Activated CD8-positive, alpha-beta T cell treated with anti-CD3 and anti-CD28 coated beads for 36 hours (primary cell): Measurements from ENCODE around the gene PLCXD1. TPM values are rescaled to one million over a fixed set of nuclear protein-coding genes. Genes with fewer than 3 reads are reported as not detected.

Source experiments
- ATAC-seq: fragments of 200-7000 bp; cut with Tn5 transposase; one replicate; pipeline ENCODE4 v1.10.0; 2021; ENCODE audit warnings: mild to moderate bottlenecking, moderate library complexity
- CTCF ChIA-PET: fragments of 350-600 bp; sonication (Branson Sonifier 250); formaldehyde crosslinking; loops from one replicate; lab custom pipeline; 2021; ENCODE audit warnings: antibody characterized with exemption; lab: Charles Lee
- POLR2A ChIA-PET: fragments of 350-600 bp; sonication (Branson Sonifier 250); formaldehyde crosslinking; loops from one replicate; lab custom pipeline; 2021; ENCODE audit warnings: antibody characterized with exemption; lab: Charles Lee
- DNase-seq: peaks from one replicate; pipeline ENCODE4 v3.0.0-alpha.2; 2020
- H3K27ac Mint-ChIP-seq: one replicate; pipeline ENCODE4 v1.8.0; 2021; ENCODE audit warnings: mild to moderate bottlenecking, mixed read lengths
- H3K27me3 Mint-ChIP-seq: one replicate; pipeline ENCODE4 v1.8.0; 2021; ENCODE audit warnings: mixed read lengths
- H3K36me3 Mint-ChIP-seq: one replicate; pipeline ENCODE4 v1.8.0; 2021; ENCODE audit warnings: low read depth, mixed read lengths
- H3K4me1 Mint-ChIP-seq: one replicate; pipeline ENCODE4 v1.8.0; 2021; ENCODE audit warnings: low read depth, mixed read lengths
- H3K4me3 Mint-ChIP-seq: one replicate; pipeline ENCODE4 v1.8.0; 2021; ENCODE audit warnings: mild to moderate bottlenecking, moderate library complexity, mixed read lengths
- H3K9me3 Mint-ChIP-seq: one replicate; pipeline ENCODE4 v1.8.0; 2021; ENCODE audit warnings: mixed read lengths
- intact Hi-C: fragments of 100-400 bp; cut with micrococcal nuclease; formaldehyde crosslinking; loops from one replicate; pipeline ENCODE4 v1.10.0; 2022
- total RNA-seq, 2 experiments: library from RNA; stranded (reverse); gene quantifications; one replicate each; pipeline ENCODE4 v1.2.3, GENCODE V29; 2021
- TF ChIP-seq, protein P1 (sequence below): fragments of 200-600 bp; IDR thresholded peaks from one replicate; pipeline ENCODE4 v1.8.0; 2022; ENCODE audit warnings: antibody characterized with exemption, mild to moderate bottlenecking

Gene PLCXD1
- total RNA-seq, 2 experiments from 2014 or later = 63.9 to 65.7 TPM

DNA sequence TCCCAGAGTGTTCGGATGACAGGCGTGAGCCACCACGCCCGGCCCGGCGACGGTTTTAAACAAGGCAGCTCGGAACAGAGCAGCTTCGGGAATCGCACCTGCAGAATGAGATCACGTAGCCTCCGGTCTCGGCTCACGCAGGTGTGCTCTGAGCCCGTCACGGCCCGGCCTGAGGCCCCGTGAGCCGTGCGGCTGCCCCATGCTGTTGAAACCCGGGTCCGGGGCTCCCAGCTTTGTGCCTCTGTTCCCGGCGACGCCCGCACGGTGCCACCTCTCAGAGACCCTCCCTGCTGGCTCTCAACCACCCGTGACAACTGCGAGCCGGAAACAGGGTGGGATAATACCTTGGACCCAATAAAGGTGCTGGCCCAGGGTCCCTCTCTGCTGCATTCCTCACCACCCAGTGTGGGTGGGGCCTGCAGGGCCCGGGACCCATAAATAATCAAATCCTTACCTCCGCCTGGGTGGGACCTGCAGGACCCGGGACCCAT, 13.4 kb upstream of the PLCXD1 start:
- TF ChIP-seq, protein P1, sequence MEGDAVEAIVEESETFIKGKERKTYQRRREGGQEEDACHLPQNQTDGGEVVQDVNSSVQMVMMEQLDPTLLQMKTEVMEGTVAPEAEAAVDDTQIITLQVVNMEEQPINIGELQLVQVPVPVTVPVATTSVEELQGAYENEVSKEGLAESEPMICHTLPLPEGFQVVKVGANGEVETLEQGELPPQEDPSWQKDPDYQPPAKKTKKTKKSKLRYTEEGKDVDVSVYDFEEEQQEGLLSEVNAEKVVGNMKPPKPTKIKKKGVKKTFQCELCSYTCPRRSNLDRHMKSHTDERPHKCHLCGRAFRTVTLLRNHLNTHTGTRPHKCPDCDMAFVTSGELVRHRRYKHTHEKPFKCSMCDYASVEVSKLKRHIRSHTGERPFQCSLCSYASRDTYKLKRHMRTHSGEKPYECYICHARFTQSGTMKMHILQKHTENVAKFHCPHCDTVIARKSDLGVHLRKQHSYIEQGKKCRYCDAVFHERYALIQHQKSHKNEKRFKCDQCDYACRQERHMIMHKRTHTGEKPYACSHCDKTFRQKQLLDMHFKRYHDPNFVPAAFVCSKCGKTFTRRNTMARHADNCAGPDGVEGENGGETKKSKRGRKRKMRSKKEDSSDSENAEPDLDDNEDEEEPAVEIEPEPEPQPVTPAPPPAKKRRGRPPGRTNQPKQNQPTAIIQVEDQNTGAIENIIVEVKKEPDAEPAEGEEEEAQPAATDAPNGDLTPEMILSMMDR = no peak
- Mint-ChIP-seq H3K27me3 (no peaks in the 10 kb centered on the region), H3K27ac (no peak overlapping the region), H3K4me3 (no peak overlapping the region), H3K9me3 (no peaks in the 10 kb centered on the region), H3K4me1 (no peaks in the 10 kb centered on the region), H3K36me3 (no peaks in the 10 kb centered on the region)
- intact Hi-C loops = no loop called here
- ChIA-PET CTCF (no interaction called here), POLR2A (no interaction called here)
- no peak for ATAC-seq
- no peak for DNase-seq

DNA sequence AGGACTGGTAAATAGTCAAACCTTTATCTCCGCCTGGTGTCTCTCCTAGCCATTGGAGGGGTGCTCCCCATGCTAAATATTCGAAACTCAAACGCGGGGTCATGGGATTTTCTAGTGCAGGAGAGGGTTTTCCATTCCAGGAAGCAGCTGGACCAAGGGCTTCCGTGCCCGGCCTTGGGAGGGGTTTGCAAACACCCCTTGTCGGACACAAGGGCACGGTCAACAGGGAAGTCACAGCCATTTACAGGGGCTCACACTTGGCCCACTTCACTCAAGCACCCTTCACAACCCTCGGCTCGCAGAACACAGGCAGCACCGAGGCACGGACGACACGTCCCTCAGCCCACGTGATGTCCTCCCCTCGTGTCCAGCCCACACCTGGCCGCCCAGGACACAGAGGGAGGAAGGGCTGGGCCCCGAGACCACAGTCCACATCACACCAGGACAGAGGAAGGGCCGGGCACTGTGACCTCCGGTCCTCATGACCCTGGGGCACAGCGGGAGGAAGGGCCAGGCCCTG, 10.3 kb upstream of the PLCXD1 start:
- no peak overlapping the region for H3K4me3 Mint-ChIP-seq
- H3K4me1 Mint-ChIP-seq = peaks cover 3% of the 10 kb centered on the region
- no peak for DNase-seq
- no peak overlapping the region for H3K27ac Mint-ChIP-seq
- no peaks in the 10 kb centered on the region for H3K27me3 Mint-ChIP-seq
- intact Hi-C loops = no loop called here
- H3K9me3 Mint-ChIP-seq = no peaks in the 10 kb centered on the region
- H3K36me3 Mint-ChIP-seq = no peaks in the 10 kb centered on the region
- ChIA-PET POLR2A (no interaction called here), CTCF (no interaction called here)
- no peak for ATAC-seq
- TF ChIP-seq, protein P1 = no peak

DNA sequence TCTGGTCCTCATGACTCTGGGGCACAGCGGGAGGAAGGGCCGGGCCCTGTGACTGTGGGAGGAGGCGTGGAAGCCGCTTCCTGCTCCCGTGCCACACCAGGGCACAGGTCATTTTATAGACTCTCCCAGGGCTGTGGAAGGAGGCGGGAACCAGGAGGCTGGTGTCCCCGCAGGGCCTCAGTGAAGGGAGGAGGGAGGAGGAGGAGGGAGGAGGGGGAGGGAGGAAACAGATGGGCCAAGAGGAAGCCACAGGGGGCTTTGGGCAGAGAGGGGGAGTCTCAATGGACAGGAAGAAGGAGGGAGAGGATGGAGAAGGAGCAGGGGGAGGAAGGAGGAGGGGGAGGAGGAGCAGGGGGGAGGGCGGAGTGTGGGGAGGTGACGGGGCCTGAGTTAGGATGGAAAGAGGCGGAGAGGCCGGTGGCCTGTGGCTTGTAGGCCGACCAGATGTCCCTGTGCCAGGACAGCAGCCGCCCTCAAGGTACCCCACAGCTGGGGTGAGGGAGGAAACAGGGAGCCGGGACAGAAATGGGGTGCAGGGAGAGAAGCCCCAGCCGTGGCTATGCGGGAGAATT, 6.2 kb upstream of the PLCXD1 start:
- ChIA-PET POLR2A (no interaction called here), CTCF (no interaction called here)
- Mint-ChIP-seq H3K9me3 (no peaks in the 10 kb centered on the region), H3K27ac (no peak overlapping the region), H3K36me3 (no peaks in the 10 kb centered on the region), H3K27me3 (no peaks in the 10 kb centered on the region), H3K4me3 (peak overlapping the region; percentile 57), H3K4me1 (peaks cover 14% of the 10 kb centered on the region)
- TF ChIP-seq, protein P1 = no peak
- ATAC-seq (no peak), DNase-seq (no peak)
- intact Hi-C loops = no loop called here

GRCh38 chrX:275476-275966, 5.7 kb upstream of the PLCXD1 start:
- TF ChIP-seq, protein P1 = no peak
- CTCF ChIA-PET = no interaction called here
- Mint-ChIP-seq H3K9me3 (no peaks in the 10 kb centered on the region), H3K4me3 (peak overlapping the region; percentile 74), H3K4me1 (peaks cover 14% of the 10 kb centered on the region), H3K27ac (no peak overlapping the region), H3K36me3 (no peaks in the 10 kb centered on the region), H3K27me3 (no peaks in the 10 kb centered on the region)
- DNase-seq (no peak), ATAC-seq (peak; percentile 18)
- POLR2A ChIA-PET = no interaction called here
- intact Hi-C loops = no loop called here

DNA sequence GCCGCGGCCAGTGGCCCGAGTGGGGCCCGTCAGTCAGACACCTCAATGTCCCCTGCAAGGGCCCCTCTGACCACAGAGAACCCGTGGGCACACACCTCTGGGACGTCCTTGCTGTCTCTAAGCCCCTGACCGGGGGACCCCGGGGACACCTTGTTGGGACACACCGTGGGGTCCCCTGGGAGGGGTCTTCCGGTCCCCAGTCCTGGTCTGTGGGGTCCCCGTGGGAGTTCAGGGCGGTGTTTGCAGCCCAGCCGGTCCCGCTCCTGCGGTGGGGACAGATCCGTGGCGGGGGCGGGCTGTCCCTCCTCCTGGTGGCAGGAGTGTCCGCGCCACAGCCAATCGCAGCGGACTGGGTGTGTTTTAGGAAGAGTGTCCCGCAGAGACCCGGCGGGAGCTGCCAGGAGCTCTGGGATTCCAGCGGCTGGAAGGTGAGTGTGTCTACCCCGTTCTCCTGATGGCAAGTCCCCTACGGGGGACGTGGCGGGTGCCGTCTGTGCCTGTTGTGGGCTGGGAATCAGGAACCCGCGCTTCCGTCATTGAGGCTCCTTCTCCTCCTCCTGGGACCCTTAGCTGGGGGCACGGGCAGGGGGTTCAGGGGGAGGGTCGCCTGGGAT, 5.1 kb upstream of the PLCXD1 start:
- intact Hi-C loops = no loop called here
- DNase-seq = peak; percentile 45
- Mint-ChIP-seq H3K9me3 (no peaks in the 10 kb centered on the region), H3K27ac (no peak overlapping the region), H3K27me3 (no peaks in the 10 kb centered on the region), H3K4me1 (peaks cover 14% of the 10 kb centered on the region), H3K36me3 (peaks cover under 1% of the 10 kb centered on the region), H3K4me3 (peak overlapping the region; percentile 74)
- ATAC-seq = peak; percentile 79
- TF ChIP-seq, protein P1 = no peak
- ChIA-PET POLR2A (no interaction called here), CTCF (no interaction called here)
